Liver (tissue), 9 donors: ENCODE results near the gene MMS22L. TPM values are rescaled to one million over a fixed set of nuclear protein-coding genes. Genes with fewer than 3 reads are reported as not detected.

Source experiments
- DNase-seq: peaks from one replicate; pipeline ENCODE4 v3.0.0-alpha.2; 2017; ENCODE audit warnings: low spot score
- H3K27ac ChIP-seq, 2 donors: one replicate each; pipeline ENCODE4 v1.7.0; 2013; ENCODE audit warnings: inconsistent platforms in 2 of 2, low read length in 2 of 2, control low read depth in 1 of 2, low read depth in 1 of 2, mild to moderate bottlenecking in 1 of 2
- H3K27me3 ChIP-seq, 4 donors: one replicate each; pipeline versions ENCODE4 v1.6.1 to v1.7.0; 2013; ENCODE audit warnings: low read length in 3 of 4, inconsistent platforms in 1 of 4, mild to moderate bottlenecking in 1 of 4, moderate library complexity in 1 of 4; ENCODE audit not compliant: control insufficient read depth in 4 of 4, insufficient read depth in 4 of 4
- H3K36me3 ChIP-seq, 4 donors: one replicate each; pipeline versions ENCODE4 v1.6.1 to v1.7.0; 2013; ENCODE audit warnings: low read length in 3 of 4, mild to moderate bottlenecking in 3 of 4, low read depth in 1 of 4, moderate library complexity in 1 of 4; ENCODE audit not compliant: control insufficient read depth in 4 of 4, insufficient read depth in 3 of 4
- H3K4me1 ChIP-seq, 4 donors: one replicate each; pipeline versions ENCODE4 v1.6.1 to v1.7.0; 2013; ENCODE audit warnings: low read length in 3 of 4, mild to moderate bottlenecking in 3 of 4, moderate library complexity in 1 of 4; ENCODE audit not compliant: control insufficient read depth in 4 of 4, insufficient read depth in 4 of 4
- H3K4me3 ChIP-seq, 3 donors: one replicate each; pipeline versions ENCODE4 v1.6.1 to v1.7.0; 2013; ENCODE audit warnings: low read length in 3 of 3, control low read depth in 1 of 3, low read depth in 1 of 3, mild to moderate bottlenecking in 1 of 3
- H3K9ac ChIP-seq, 2 donors: one replicate each; pipeline ENCODE4 v1.7.0; 2013; ENCODE audit warnings: low read length in 2 of 2, mild to moderate bottlenecking in 2 of 2, moderate library complexity in 2 of 2, control low read depth in 1 of 2, low read depth in 1 of 2
- H3K9me3 ChIP-seq, 4 donors: one replicate each; pipeline versions ENCODE4 v1.6.1 to v1.7.0; 2013; ENCODE audit warnings: low read length in 3 of 4; ENCODE audit not compliant: control insufficient read depth in 4 of 4
- EGR1 ChIP-seq, 2 donors: IDR thresholded peaks; 2 replicates each; pipeline ENCODE4 v1.6.1; 2016 to 2018; ENCODE audit warnings: antibody characterized with exemption in 2 of 2, low read depth in 2 of 2
- FOXA1 ChIP-seq: IDR thresholded peaks from 2 replicates; pipeline ENCODE4 v1.6.1; 2016; ENCODE audit warnings: antibody characterized with exemption
- FOXA2 ChIP-seq: IDR thresholded peaks from 2 replicates; pipeline ENCODE4 v1.6.1; 2016; ENCODE audit warnings: antibody characterized with exemption
- GABPA ChIP-seq, 2 donors: IDR thresholded peaks in 1 of 2; conservative IDR thresholded peaks in 1 of 2; 2 replicates each; pipeline ENCODE4 v1.6.1; 2016; ENCODE audit warnings: antibody characterized with exemption in 2 of 2, mild to moderate bottlenecking in 1 of 2, moderate library complexity in 1 of 2
- HNF4A ChIP-seq, 2 donors: conservative IDR thresholded peaks; 2 replicates each; pipeline ENCODE4 v1.6.1; 2016; ENCODE audit warnings: antibody characterized with exemption in 2 of 2, mild to moderate bottlenecking in 2 of 2
- HNF4G ChIP-seq: IDR thresholded peaks from 2 replicates; pipeline ENCODE4 v1.6.1; 2016; ENCODE audit warnings: antibody characterized with exemption
- JUND ChIP-seq, 2 donors: IDR thresholded peaks; 2 replicates each; pipeline ENCODE4 v1.6.1; 2016; ENCODE audit warnings: antibody characterized with exemption in 2 of 2
- NR2F2 ChIP-seq: IDR thresholded peaks from 2 replicates; pipeline ENCODE4 v1.6.1; 2016; ENCODE audit warnings: antibody characterized with exemption
- RAD21 ChIP-seq, 2 donors: IDR thresholded peaks; 2 replicates each; pipeline ENCODE4 v1.6.1; 2016; ENCODE audit warnings: antibody characterized with exemption in 2 of 2, mild to moderate bottlenecking in 2 of 2
- REST ChIP-seq: IDR thresholded peaks from 2 replicates; pipeline ENCODE4 v1.6.1; 2016; ENCODE audit warnings: antibody characterized with exemption, mild to moderate bottlenecking
- RXRA ChIP-seq, 2 donors: IDR thresholded peaks; 2 replicates each; pipeline ENCODE4 v1.6.1; 2017 to 2018; ENCODE audit warnings: antibody characterized with exemption in 2 of 2, mild to moderate bottlenecking in 1 of 2
- SP1 ChIP-seq: IDR thresholded peaks from 2 replicates; pipeline ENCODE4 v1.6.1; 2018; ENCODE audit warnings: antibody characterized with exemption, mild to moderate bottlenecking
- TAF1 ChIP-seq: conservative IDR thresholded peaks from 2 replicates; pipeline ENCODE4 v1.6.1; 2016; ENCODE audit warnings: antibody characterized with exemption, mild to moderate bottlenecking
- YY1 ChIP-seq: IDR thresholded peaks from 2 replicates; pipeline ENCODE4 v1.6.1; 2016; ENCODE audit warnings: antibody characterized with exemption, mild to moderate bottlenecking
- WGBS: extraction: QIAGEN DNeasy Blood & Tissue Kit; methylation state at CpG from one replicate; pipeline ENCODE4 v1.1.7; 2013; 5-methylcytosine and 5-hydroxymethylcytosine counted together
- polyA plus RNA-seq, 2 donors: library from polyadenylated mRNA; stranded (reverse) in 1 of 2; unstranded in 1 of 2; fragments of 200-250 nt in 1 of 2; fragments of >200 nt in 1 of 2; fragmentation: Nextera tagmentation in 1 of 2; extraction: Ambion mirVana in 1 of 2; gene quantifications; one replicate each; pipeline versions ENCODE4 v1.2.1 to v1.2.3, GENCODE V29; 2013 to 2015
- total RNA-seq, 2 donors: library from RNA; depleted of rRNA; stranded (reverse); fragments of >200 nt; gene quantifications; one replicate each; pipeline ENCODE4 v1.2.3, GENCODE V29; 2014
- TF ChIP-seq, protein P1 (sequence below): IDR thresholded peaks from 2 replicates; pipeline ENCODE4 v1.6.1; 2016; ENCODE audit warnings: antibody characterized with exemption
- TF ChIP-seq, protein P2 (sequence below): IDR thresholded peaks from 2 replicates; pipeline ENCODE4 v1.6.1; 2016; ENCODE audit warnings: antibody characterized with exemption
- TF ChIP-seq, protein P3 (sequence below): fragments of 150-350 bp; IDR thresholded peaks from 2 replicates; pipeline ENCODE4 v1.5.1; 2017; ENCODE audit warnings: improper control_type of control experiment, low read depth, low read length; ENCODE audit not compliant: missing input control
- TF ChIP-seq, protein P4 (sequence below): IDR thresholded peaks from 2 replicates; pipeline ENCODE4 v1.6.1; 2016; ENCODE audit warnings: antibody characterized with exemption
- donor health status: healthy.
- donor health status: healthy.
- donor health status: healthy.
- donor health status: healthy.
- donor health status: healthy.

Gene MMS22L
- total and polyA plus RNA-seq, 4 donors: 0.32 to 14.9 (median 2.6) TPM

GRCh38 chr6:97293198-97293696 is 10.2 kb upstream of the MMS22L start:
- Histone ChIP-seq H3K27me3 (no peaks in the 10 kb centered on the region), H3K4me1 (no peaks in the 10 kb centered on the region), H3K9ac (no peak overlapping the region), H3K36me3 (no peaks in the 10 kb centered on the region), H3K27ac (no peak overlapping the region), H3K9me3 (no peaks in the 10 kb centered on the region), H3K4me3 (no peak overlapping the region)
- 86% methylated on average over 2 of the region's 2 CpGs for WGBS
- no peak for DNase-seq
- TF ChIP-seq TAF1: no peak
- TF ChIP-seq, protein P1, sequence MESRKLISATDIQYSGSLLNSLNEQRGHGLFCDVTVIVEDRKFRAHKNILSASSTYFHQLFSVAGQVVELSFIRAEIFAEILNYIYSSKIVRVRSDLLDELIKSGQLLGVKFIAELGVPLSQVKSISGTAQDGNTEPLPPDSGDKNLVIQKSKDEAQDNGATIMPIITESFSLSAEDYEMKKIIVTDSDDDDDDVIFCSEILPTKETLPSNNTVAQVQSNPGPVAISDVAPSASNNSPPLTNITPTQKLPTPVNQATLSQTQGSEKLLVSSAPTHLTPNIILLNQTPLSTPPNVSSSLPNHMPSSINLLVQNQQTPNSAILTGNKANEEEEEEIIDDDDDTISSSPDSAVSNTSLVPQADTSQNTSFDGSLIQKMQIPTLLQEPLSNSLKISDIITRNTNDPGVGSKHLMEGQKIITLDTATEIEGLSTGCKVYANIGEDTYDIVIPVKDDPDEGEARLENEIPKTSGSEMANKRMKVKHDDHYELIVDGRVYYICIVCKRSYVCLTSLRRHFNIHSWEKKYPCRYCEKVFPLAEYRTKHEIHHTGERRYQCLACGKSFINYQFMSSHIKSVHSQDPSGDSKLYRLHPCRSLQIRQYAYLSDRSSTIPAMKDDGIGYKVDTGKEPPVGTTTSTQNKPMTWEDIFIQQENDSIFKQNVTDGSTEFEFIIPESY: no peak
- no peak for TF ChIP-seq REST
- TF ChIP-seq GABPA (IDR thresholded peaks at IDR 0.05 in 1 of 2, conservative IDR thresholded peaks at IDR 0.05 in 1 of 2): no peak
- TF ChIP-seq, protein P2, sequence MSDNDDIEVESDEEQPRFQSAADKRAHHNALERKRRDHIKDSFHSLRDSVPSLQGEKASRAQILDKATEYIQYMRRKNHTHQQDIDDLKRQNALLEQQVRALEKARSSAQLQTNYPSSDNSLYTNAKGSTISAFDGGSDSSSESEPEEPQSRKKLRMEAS: no peak
- TF ChIP-seq NR2F2: no peak
- no peak for TF ChIP-seq SP1
- no peak for TF ChIP-seq HNF4G

DNA sequence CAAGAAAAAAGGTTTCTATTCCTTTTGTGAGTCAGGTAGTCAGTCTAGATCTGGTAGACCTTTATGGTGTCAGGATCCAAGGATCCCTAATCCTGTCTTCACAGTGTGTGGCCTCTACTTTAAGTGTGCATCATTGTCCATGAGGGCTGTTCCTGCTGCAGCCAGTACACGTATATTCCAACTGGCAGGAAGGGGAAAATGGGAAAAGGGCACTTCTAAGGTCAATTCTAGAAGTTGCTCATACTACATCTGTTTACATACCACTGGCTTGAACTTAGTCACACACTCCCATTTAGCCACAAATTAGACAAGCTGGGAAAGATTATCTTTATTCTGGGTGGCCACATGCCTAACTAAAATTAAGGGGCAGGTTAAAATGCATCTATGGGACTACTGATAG is 9.7 kb upstream of the MMS22L start:
- H3K27ac ChIP-seq: no peak overlapping the region
- no peaks in the 10 kb centered on the region for H3K9me3 ChIP-seq
- 36% methylated on average over 1 of the region's 1 CpG for WGBS
- no peak overlapping the region for H3K4me3 ChIP-seq
- TF ChIP-seq NR2F2 (no peak), REST (no peak), FOXA1 (no peak), HNF4G (no peak), RXRA (IDR thresholded peaks at IDR 0.05) (no peak), TAF1 (no peak), HNF4A (conservative IDR thresholded peaks at IDR 0.05) (no peak), SP1 (no peak), RAD21 (IDR thresholded peaks at IDR 0.05) (no peak), FOXA2 (no peak), GABPA (IDR thresholded peaks at IDR 0.05 in 1 of 2, conservative IDR thresholded peaks at IDR 0.05 in 1 of 2) (no peak), YY1 (no peak), EGR1 (IDR thresholded peaks at IDR 0.05; ENCODE audit: low read depth in 2 of 2) (no peak), JUND (IDR thresholded peaks at IDR 0.05) (no peak)
- TF ChIP-seq, protein P1: no peak
- TF ChIP-seq, protein P3, sequence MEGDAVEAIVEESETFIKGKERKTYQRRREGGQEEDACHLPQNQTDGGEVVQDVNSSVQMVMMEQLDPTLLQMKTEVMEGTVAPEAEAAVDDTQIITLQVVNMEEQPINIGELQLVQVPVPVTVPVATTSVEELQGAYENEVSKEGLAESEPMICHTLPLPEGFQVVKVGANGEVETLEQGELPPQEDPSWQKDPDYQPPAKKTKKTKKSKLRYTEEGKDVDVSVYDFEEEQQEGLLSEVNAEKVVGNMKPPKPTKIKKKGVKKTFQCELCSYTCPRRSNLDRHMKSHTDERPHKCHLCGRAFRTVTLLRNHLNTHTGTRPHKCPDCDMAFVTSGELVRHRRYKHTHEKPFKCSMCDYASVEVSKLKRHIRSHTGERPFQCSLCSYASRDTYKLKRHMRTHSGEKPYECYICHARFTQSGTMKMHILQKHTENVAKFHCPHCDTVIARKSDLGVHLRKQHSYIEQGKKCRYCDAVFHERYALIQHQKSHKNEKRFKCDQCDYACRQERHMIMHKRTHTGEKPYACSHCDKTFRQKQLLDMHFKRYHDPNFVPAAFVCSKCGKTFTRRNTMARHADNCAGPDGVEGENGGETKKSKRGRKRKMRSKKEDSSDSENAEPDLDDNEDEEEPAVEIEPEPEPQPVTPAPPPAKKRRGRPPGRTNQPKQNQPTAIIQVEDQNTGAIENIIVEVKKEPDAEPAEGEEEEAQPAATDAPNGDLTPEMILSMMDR: no peak
- TF ChIP-seq, protein P2: no peak
- TF ChIP-seq, protein P4, sequence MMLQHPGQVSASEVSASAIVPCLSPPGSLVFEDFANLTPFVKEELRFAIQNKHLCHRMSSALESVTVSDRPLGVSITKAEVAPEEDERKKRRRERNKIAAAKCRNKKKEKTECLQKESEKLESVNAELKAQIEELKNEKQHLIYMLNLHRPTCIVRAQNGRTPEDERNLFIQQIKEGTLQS: no peak
- no peak overlapping the region for H3K9ac ChIP-seq
- H3K27me3 ChIP-seq: no peaks in the 10 kb centered on the region
- no peak for DNase-seq
- H3K36me3 ChIP-seq: no peaks in the 10 kb centered on the region
- H3K4me1 ChIP-seq: no peaks in the 10 kb centered on the region
